Measurements from ENCODE around the gene IMPG2.

GRCh38 chr3:101243285-101244211 is 76.8 kb downstream of the IMPG2 start:
- TF ChIP-seq CTCF (IDR thresholded peaks at IDR 0.05; ENCODE audit: borderline replicate concordance, extremely low read depth, low read length, poor library complexity, severe bottlenecking) (no peak), EZH2 (IDR thresholded peaks at IDR 0.05; ENCODE audit: borderline replicate concordance, low read depth, low read length, severe bottlenecking) (no peak)

Data from DND-41 (cell line).